Measurements from ENCODE around the gene RNF169. TPM values are rescaled to one million over a fixed set of nuclear protein-coding genes. Genes with fewer than 3 reads are reported as not detected.
"Not testable (repeated sequence)": the region's sequence is repeated elsewhere in the genome, so short reads cannot be mapped to it uniquely, and the experiment has no call there.

Gene RNF169
- total and polyA plus RNA-seq, 9 donors, result 7.1 to 26.1 (median 21.9) TPM

DNA sequence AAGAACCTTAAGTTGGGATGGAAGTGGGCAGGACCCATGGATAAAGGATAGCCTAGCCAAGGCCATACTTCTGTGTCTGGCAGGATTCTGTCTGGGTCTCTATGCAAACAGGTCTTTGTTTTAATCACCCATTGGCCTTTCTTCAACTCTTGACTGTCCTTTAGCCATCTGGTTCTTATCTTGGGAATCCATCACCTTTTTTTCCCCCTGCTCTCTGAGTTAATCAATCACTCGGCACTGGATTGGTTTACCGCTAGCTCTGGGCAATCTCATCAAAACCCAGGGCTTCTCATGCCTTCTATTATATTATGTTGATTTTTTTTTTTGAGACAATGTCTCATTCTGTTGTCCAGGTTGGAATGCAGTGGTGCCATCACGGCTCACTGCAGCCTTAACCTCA is 1.8 kb upstream of the RNF169 start:
- H3K27me3 ChIP-seq, result no peaks in the 10 kb centered on the region
- H3K27ac ChIP-seq, result no peak overlapping the region
- peaks cover 4% of the 10 kb centered on the region for H3K4me1 ChIP-seq (ENCODE audit: insufficient read depth)
- H3K9me3 ChIP-seq, result no peaks in the 10 kb centered on the region
- DNase-seq, result no peak
- no peaks in the 10 kb centered on the region for H3K36me3 ChIP-seq
- intact Hi-C loops (cut with DNase I), result loop anchor here in 1 of 4 donors (10.0 kb wide), 1 partner anchor 1412 kb away; no protein-coding TSS in a partner anchor
- WGBS, 3 donors, result 93 to 100% (median 94%) methylated on average over 3 of the region's 3 CpGs
- TF ChIP-seq, protein P1, sequence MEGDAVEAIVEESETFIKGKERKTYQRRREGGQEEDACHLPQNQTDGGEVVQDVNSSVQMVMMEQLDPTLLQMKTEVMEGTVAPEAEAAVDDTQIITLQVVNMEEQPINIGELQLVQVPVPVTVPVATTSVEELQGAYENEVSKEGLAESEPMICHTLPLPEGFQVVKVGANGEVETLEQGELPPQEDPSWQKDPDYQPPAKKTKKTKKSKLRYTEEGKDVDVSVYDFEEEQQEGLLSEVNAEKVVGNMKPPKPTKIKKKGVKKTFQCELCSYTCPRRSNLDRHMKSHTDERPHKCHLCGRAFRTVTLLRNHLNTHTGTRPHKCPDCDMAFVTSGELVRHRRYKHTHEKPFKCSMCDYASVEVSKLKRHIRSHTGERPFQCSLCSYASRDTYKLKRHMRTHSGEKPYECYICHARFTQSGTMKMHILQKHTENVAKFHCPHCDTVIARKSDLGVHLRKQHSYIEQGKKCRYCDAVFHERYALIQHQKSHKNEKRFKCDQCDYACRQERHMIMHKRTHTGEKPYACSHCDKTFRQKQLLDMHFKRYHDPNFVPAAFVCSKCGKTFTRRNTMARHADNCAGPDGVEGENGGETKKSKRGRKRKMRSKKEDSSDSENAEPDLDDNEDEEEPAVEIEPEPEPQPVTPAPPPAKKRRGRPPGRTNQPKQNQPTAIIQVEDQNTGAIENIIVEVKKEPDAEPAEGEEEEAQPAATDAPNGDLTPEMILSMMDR (IDR thresholded peaks at IDR 0.05), result no peak
- no peak for TF ChIP-seq POLR2A (IDR thresholded peaks at IDR 0.05)
- no peak for TF ChIP-seq EP300 (IDR thresholded peaks at IDR 0.05)
- no peak overlapping the region for H3K4me3 ChIP-seq

DNA sequence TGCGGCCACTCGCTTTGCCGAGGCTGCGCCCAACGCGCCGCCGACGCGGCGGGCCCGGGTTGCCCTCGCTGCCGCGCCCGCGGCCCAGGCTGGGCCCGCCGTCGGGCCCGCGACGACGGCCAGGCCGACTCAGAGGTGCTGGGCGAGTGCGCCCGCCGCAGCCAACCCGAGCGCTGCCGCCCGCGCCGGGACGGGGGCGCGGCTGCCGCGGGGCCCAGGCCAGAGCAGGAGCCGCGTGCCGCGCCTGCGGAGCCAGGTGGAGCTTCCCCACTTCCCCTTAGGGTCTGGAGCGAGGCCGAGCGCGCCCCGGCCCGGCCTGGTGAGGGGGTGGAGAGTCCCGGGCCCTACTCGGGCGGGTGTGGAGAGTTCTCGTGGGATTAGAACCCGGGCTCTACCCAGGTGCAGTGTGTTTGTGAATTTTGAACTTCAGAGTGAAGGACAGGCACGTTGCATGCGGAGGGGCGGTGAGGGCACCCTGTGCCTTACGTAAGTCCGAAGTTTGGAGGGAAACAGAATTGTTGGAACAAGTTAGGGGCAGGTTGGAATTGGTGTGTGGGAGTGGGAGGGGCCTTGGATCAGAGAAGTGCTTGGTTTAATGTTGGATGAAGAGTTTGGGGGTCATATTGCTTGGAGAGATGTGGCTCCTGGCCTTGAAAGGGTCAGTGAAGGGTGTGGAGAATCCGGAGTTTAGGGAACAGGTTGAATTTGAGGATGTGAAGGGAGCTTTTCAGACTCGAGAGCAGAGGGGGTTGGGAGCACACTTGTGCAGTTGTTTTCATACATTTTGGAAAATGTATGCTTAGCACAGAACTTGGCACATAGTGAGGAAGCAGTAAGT is 697 bp downstream of the RNF169 start:
- H3K27me3 ChIP-seq, result no peaks in the 10 kb centered on the region
- peak overlapping the region; percentile 90 for H3K4me3 ChIP-seq
- intact Hi-C loops (cut with DNase I), result loop anchor here in 1 of 4 donors (10.0 kb wide), 1 partner anchor 1415 kb away; no protein-coding TSS in a partner anchor
- TF ChIP-seq EP300 (IDR thresholded peaks at IDR 0.05) (no peak), POLR2A (IDR thresholded peaks at IDR 0.05) (no peak)
- TF ChIP-seq, protein P1 (IDR thresholded peaks at IDR 0.05), result no peak
- H3K9me3 ChIP-seq, result no peaks in the 10 kb centered on the region
- 0 to 1% (median 0%) methylated on average over 20 to 63 of the region's 63 CpGs for WGBS, 3 donors
- peak overlapping the region; percentile 94 to 98 for H3K27ac ChIP-seq
- DNase-seq, result peak; percentile 43 to 72 (median 55)
- no peaks in the 10 kb centered on the region for H3K36me3 ChIP-seq
- H3K4me1 ChIP-seq (ENCODE audit: insufficient read depth), result peaks cover 5% of the 10 kb centered on the region

DNA sequence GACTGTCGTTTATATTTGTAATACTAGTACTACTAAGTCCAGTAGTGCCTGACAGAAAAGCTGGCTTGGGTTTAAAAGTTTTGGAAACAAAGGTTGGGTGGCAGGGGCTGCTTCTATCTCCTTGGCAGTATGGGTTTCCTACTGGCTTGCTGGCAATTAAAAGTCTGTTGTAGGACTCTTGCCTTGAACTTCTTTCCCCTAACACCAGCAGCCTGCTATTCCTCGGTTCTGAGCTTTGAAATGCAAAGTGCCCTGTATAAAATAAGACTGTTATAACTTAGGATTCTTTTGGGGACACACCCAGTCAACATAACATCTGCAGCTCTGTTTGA is 1.3 kb downstream of the RNF169 start:
- intact Hi-C loops (cut with DNase I), result loop anchor here in 1 of 4 donors (10.0 kb wide), 1 partner anchor 1415 kb away; no protein-coding TSS in a partner anchor
- peaks cover 7% of the 10 kb centered on the region for H3K4me1 ChIP-seq (ENCODE audit: insufficient read depth)
- 2% methylated on average over 2 of the region's 2 CpGs for WGBS, 3 donors

DNA sequence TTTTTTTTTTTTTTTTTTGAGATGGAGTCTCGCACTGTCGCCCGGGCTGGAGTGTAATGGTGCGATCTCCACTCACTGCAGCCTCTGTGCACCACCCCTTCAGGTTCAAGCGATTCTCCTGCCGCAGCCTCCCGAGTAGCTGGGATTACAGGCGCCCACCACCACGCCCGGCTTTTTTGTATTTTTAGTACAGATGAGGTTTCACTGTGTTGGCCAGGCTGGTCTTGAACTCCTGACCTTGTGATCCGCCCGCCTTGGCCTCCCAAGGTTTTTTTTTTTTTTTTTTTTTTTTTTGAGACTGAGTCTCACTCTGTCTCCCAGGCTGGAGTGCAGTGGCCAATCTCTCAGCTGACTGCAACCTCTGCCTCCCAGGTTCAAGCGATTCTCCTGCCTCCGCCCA is 1.9 kb downstream of the RNF169 start:
- 91 to 94% (median 92%) methylated on average over 14 of the region's 14 CpGs for WGBS, 3 donors
- H3K27me3 ChIP-seq; H3K4me3 ChIP-seq; H3K9me3 ChIP-seq; DNase-seq; intact Hi-C loops (cut with DNase I); H3K36me3 ChIP-seq; H3K4me1 ChIP-seq (ENCODE audit: insufficient read depth); H3K27ac ChIP-seq: not testable (repeated sequence)

More for the DNA sequence above, 1.3 kb downstream of the RNF169 start:
- Histone ChIP-seq H3K27ac (peak overlapping the region in 1 of 2 donors; percentile 94), H3K9me3 (no peaks in the 10 kb centered on the region), H3K4me3 (peak overlapping the region; percentile 90), H3K27me3 (no peaks in the 10 kb centered on the region), H3K36me3 (no peaks in the 10 kb centered on the region)
- no peak for TF ChIP-seq POLR2A (IDR thresholded peaks at IDR 0.05)
- TF ChIP-seq, protein P1 (IDR thresholded peaks at IDR 0.05), result no peak
- no peak for TF ChIP-seq EP300 (IDR thresholded peaks at IDR 0.05)
- no peak for DNase-seq

DNA sequence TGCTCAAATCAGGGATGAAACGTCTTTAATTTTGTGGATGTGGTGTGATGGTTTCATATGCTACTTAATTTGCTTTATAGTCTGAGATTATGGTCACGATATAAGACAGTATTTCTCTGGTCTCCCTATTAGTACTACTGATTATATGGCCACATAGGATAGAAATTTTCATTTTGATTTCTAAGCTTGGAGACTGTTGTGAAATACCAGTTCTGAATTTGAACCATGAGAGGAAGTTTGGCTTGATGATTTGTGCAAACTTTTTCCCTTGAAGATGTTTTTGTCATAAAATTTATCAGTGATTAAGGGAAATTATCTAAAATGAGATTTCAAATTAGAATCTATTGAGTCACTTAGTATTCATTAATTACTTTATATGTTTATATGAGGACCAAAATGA is 2.7 kb downstream of the RNF169 start:
- intact Hi-C loops (cut with DNase I), result no loop called here
- peaks cover 9% of the 10 kb centered on the region for H3K4me1 ChIP-seq (ENCODE audit: insufficient read depth)
- WGBS, 3 donors, result 77 to 78% (median 77%) methylated on average over 2 of the region's 2 CpGs

More for the DNA sequence above, 2.7 kb downstream of the RNF169 start:
- DNase-seq, result no peak
- H3K4me3 ChIP-seq, result no peak overlapping the region
- TF ChIP-seq EP300 (IDR thresholded peaks at IDR 0.05) (no peak), POLR2A (IDR thresholded peaks at IDR 0.05) (no peak)
- TF ChIP-seq, protein P1 (IDR thresholded peaks at IDR 0.05), result no peak
- no peak overlapping the region for H3K27ac ChIP-seq
- no peaks in the 10 kb centered on the region for H3K36me3 ChIP-seq
- no peaks in the 10 kb centered on the region for H3K27me3 ChIP-seq
- H3K9me3 ChIP-seq, result no peaks in the 10 kb centered on the region

Measured in ovary (tissue), 9 donors.